ENCODE data around the gene XYLT1.

Gene XYLT1

GRCh38 chr16:17468611-17469010, 2.1 kb downstream of the XYLT1 start:
- TF ChIP-seq CTCF (IDR thresholded peaks at IDR 0.05; ENCODE audit: control insufficient read depth, insufficient read depth, low read depth, low read length, missing control alignments), result no peak
- H3K4me3 ChIP-seq (ENCODE audit: control insufficient read depth, low read depth, low read length), result peak overlapping the region; percentile 86
- no peak for DNase-seq (ENCODE audit: low read depth)

- no peak for DNase-seq (ENCODE audit: low read depth)
- H3K4me3 ChIP-seq (ENCODE audit: control insufficient read depth, low read depth, low read length), result peak overlapping the region; percentile 86
- TF ChIP-seq CTCF (IDR thresholded peaks at IDR 0.05; ENCODE audit: control insufficient read depth, insufficient read depth, low read depth, low read length, missing control alignments), result peak; percentile 96
These were observed 2.7 kb downstream of the XYLT1 start for GRCh38 chr16:17467923-17468540.

GRCh38 chr16:17466876-17467275, 3.9 kb downstream of the XYLT1 start:
- TF ChIP-seq CTCF (IDR thresholded peaks at IDR 0.05; ENCODE audit: control insufficient read depth, insufficient read depth, low read depth, low read length, missing control alignments), result no peak
- H3K4me3 ChIP-seq (ENCODE audit: control insufficient read depth, low read depth, low read length), result no peak overlapping the region
- no peak for DNase-seq (ENCODE audit: low read depth)

- TF ChIP-seq CTCF (IDR thresholded peaks at IDR 0.05; ENCODE audit: control insufficient read depth, insufficient read depth, low read depth, low read length, missing control alignments), result no peak
- H3K4me3 ChIP-seq (ENCODE audit: control insufficient read depth, low read depth, low read length), result no peak overlapping the region
- DNase-seq (ENCODE audit: low read depth), result no peak
These were observed 5.3 kb downstream of the XYLT1 start for GRCh38 chr16:17465460-17465859.

GRCh38 chr16:17463335-17463734, 7.4 kb downstream of the XYLT1 start:
- TF ChIP-seq CTCF (IDR thresholded peaks at IDR 0.05; ENCODE audit: control insufficient read depth, insufficient read depth, low read depth, low read length, missing control alignments), result no peak
- DNase-seq (ENCODE audit: low read depth), result no peak
- H3K4me3 ChIP-seq (ENCODE audit: control insufficient read depth, low read depth, low read length), result no peak overlapping the region

GRCh38 chr16:17461951-17462729, 8.6 kb downstream of the XYLT1 start:
- DNase-seq (ENCODE audit: low read depth), result no peak
- no peak overlapping the region for H3K4me3 ChIP-seq (ENCODE audit: control insufficient read depth, low read depth, low read length)
- TF ChIP-seq CTCF (IDR thresholded peaks at IDR 0.05; ENCODE audit: control insufficient read depth, insufficient read depth, low read depth, low read length, missing control alignments), result no peak
